HL-60 (cell line): ENCODE data around the gene DPH7.

Experiments
- CTCF ChIP-seq: IDR thresholded peaks from one replicate; pipeline ENCODE4 v1.5.1; 2011; ENCODE audit warnings: low read length, control low read depth, inconsistent platforms; ENCODE audit not compliant: insufficient read depth
- POLR2AphosphoS5 ChIP-seq: IDR thresholded peaks from 2 replicates; pipeline ENCODE4 v1.6.1; 2012; ENCODE audit warnings: low read depth

- no peak for TF ChIP-seq CTCF
- 0 out of 2 replicates have a peak, but pooled peaks have one; percentile 28 for TF ChIP-seq POLR2AphosphoS5
These were observed 10.9 kb upstream of the DPH7 start for GRCh38 chr9:137589441-137590122.
